K562 (cell line): ENCODE data around the gene PDK1. TPM values are rescaled to one million over a fixed set of nuclear protein-coding genes. Genes with fewer than 3 reads are reported as not detected.

Source experiments
- ATAC-seq: fragments of 200-7000 bp; cut with Tn5 transposase; 3 replicates; pipeline ENCODE4 v1.9.1; 2020; ENCODE audit warnings: moderate library complexity
- BruUV-seq: library from RNA; stranded (reverse); fragments of 400-500 nt; replicated peaks from 2 replicates; lab custom pipeline; 2021; lab: Mats Ljungman, UMichigan
- CTCF ChIA-PET: fragments of 300-600 bp; formaldehyde crosslinking; extraction: SDS; loops from one replicate; lab custom pipeline; 2021; ENCODE audit warnings: low intra/inter-chr PET ratio; lab: Yijun Ruan, JAX
- POLR2A ChIA-PET: fragments of 300-600, 350-650 bp; sonication (Branson Sonifier 250); formaldehyde crosslinking; extraction: SDS; loops from one replicate; lab custom pipeline; 2021; ENCODE audit warnings: antibody characterized with exemption, inconsistent platforms; lab: Yijun Ruan, JAX
- DNase-seq, 4 experiments: peaks; one replicate each; pipeline versions ENCODE4 v3.0.0 to v3.0.0-alpha.2; 2011 to 2018; ENCODE audit warnings: low spot score in 3 of 4, mixed read lengths in 3 of 4; ENCODE audit errors: extremely low read depth in 1 of 4
- FAIRE-seq: peaks from 2 replicates; lab custom pipeline; 2011; peaks lifted over from hg19 to GRCh38; lab: Jason Lieb, UNC
- H2AFZ ChIP-seq: 2 replicates; pipeline ENCODE4 v1.6.0; 2011; ENCODE audit warnings: low read depth, low read length, control low read depth, inconsistent platforms
- H3K27ac ChIP-seq: fragments of 200-600 bp; 3 replicates; pipeline ENCODE4 v1.8.0; 2011; ENCODE audit warnings: low read depth, mild to moderate bottlenecking, control low read depth, inconsistent platforms, low read length, moderate library complexity, mixed read lengths; ENCODE audit errors: extremely low read depth
- H3K27me3 ChIP-seq, 2 experiments: fragments of 300-600 bp in 1 of 2; 2 replicates in 1 of 2; 3 replicates in 1 of 2; pipeline versions ENCODE4 v1.6.0 to v1.8.0; 2011; ENCODE audit warnings: inconsistent platforms in 2 of 2, low read length in 2 of 2, mild to moderate bottlenecking in 1 of 2, mixed read lengths in 1 of 2, moderate library complexity in 1 of 2; ENCODE audit not compliant: control insufficient read depth in 2 of 2, insufficient read depth in 2 of 2
- H3K36me3 ChIP-seq: fragments of 300-600 bp; 3 replicates; pipeline ENCODE4 v1.8.0; 2011; ENCODE audit warnings: mild to moderate bottlenecking, low read length, inconsistent platforms; ENCODE audit not compliant: control insufficient read depth, insufficient read depth
- H3K4me1 ChIP-seq, 2 experiments: fragments of 200-600 bp in 1 of 2; replicated peaks in 1 of 2; 2 replicates in 1 of 2; 3 replicates in 1 of 2; pipeline versions ENCODE4 v1.5.1 to v1.8.0; 2011; ENCODE audit warnings: inconsistent platforms in 2 of 2, low read length in 2 of 2, mild to moderate bottlenecking in 1 of 2, mixed read lengths in 1 of 2, moderate library complexity in 1 of 2; ENCODE audit not compliant: control insufficient read depth in 2 of 2, insufficient read depth in 2 of 2
- H3K4me2 ChIP-seq: 2 replicates; pipeline ENCODE4 v1.6.1; 2011; ENCODE audit warnings: low read length, control low read depth, inconsistent platforms, mixed read lengths; ENCODE audit not compliant: insufficient read depth
- H3K4me3 ChIP-seq: fragments of 200-600 bp; sonication (generic), shearing (Covaris generic); 2 replicates; pipeline ENCODE4 v1.5.1; 2016; ENCODE audit warnings: control low read depth, inconsistent platforms
- H3K79me2 ChIP-seq: fragments of 200-600 bp; 3 replicates; pipeline ENCODE4 v1.8.0; 2011; ENCODE audit warnings: low read length, inconsistent platforms; ENCODE audit not compliant: control insufficient read depth, insufficient read depth
- H3K9ac ChIP-seq, 2 experiments: 2 replicates each; pipeline versions ENCODE4 v1.6.0 to v1.6.1; 2011; ENCODE audit warnings: low read depth in 2 of 2, low read length in 2 of 2, control low read depth in 1 of 2, inconsistent platforms in 1 of 2, mild to moderate bottlenecking in 1 of 2, mixed read lengths in 1 of 2; ENCODE audit not compliant: insufficient read depth in 1 of 2
- H3K9me1 ChIP-seq: one replicate; pipeline ENCODE4 v1.6.0; 2011; ENCODE audit warnings: inconsistent platforms, mild to moderate bottlenecking, low read length, moderate library complexity; ENCODE audit not compliant: control insufficient read depth, insufficient read depth
- H3K9me3 ChIP-seq: replicated peaks from 2 replicates; pipeline ENCODE4 v1.5.1; 2011; ENCODE audit warnings: low read depth, low read length, inconsistent platforms; ENCODE audit not compliant: control insufficient read depth, insufficient read depth
- H4K20me1 ChIP-seq: replicated peaks from 2 replicates; pipeline ENCODE4 v1.6.1; 2011; ENCODE audit warnings: low read length, inconsistent platforms, mixed read lengths; ENCODE audit not compliant: control insufficient read depth, insufficient read depth
- MNT ChIP-seq, 2 experiments: fragments of 450-650 bp; conservative IDR thresholded peaks; 2 replicates each; pipeline ENCODE4 v1.6.1; 2017; ENCODE audit warnings: mild to moderate bottlenecking in 2 of 2, moderate library complexity in 2 of 2
- NEUROD1 ChIP-seq: fragments of 150-350 bp; IDR thresholded peaks from 2 replicates; pipeline ENCODE4 v1.6.1; 2014; ENCODE audit warnings: borderline replicate concordance, low read length, low read depth; ENCODE audit not compliant: partially characterized antibody
- PHB2 ChIP-seq: fragments of 450-650 bp; IDR thresholded peaks from 2 replicates; pipeline ENCODE4 v1.6.1; 2017; ENCODE audit warnings: low read depth
- POLR3G ChIP-seq: IDR thresholded peaks from 2 replicates; pipeline ENCODE4 v1.6.1; 2011; ENCODE audit not compliant: insufficient read length, insufficient replicate concordance; ENCODE audit errors: extremely low read depth
- ZNF280A ChIP-seq: fragments of 450-650 bp; IDR thresholded peaks from 2 replicates; pipeline ENCODE4 v1.6.1; 2018; ENCODE audit warnings: mild to moderate bottlenecking, low read depth; ENCODE audit not compliant: partially characterized antibody
- ZNF407 ChIP-seq: fragments of 450-650 bp; IDR thresholded peaks from 2 replicates; pipeline ENCODE4 v1.6.1; 2016; ENCODE audit warnings: low read depth
- WGBS: fragments of 100-300 bp; shearing (Covaris generic); methylation state at CpG from one replicate; pipeline ENCODE4 v1.1.6; 2016; ENCODE audit warnings: low coverage, mixed read lengths; ENCODE audit not compliant: insufficient coverage; ENCODE audit errors: missing lambda C conversion rate; 5-methylcytosine and 5-hydroxymethylcytosine counted together
- in situ Hi-C: fragments of 300-500 bp; cut with MboI; formaldehyde crosslinking; loops from 4 replicates; pipeline ENCODE4 v1.15.0; 2018; ENCODE audit warnings: inconsistent platforms, mixed read lengths
- intact Hi-C: fragments of 100-400 bp; cut with micrococcal nuclease; formaldehyde crosslinking; loops from 2 replicates; pipeline ENCODE4 v1.14.2; 2022
- polyA plus RNA-seq, 8 experiments: library from polyadenylated mRNA; depleted of rRNA in 4 of 8; stranded (reverse) in 5 of 8; unstranded in 3 of 8; fragments of >200 nt; fragmentation: Nextera tagmentation in 2 of 8; fragmentation: Illumina TruSeq in 1 of 8; extraction: Ambion mirVana in 2 of 8; extraction: Trizol in 1 of 8; gene quantifications; 2 replicates each; pipeline versions ENCODE4 v1.2.1 to v1.2.3, GENCODE V29; 2011 to 2014; ENCODE audit warnings: inconsistent platforms in 1 of 8, missing spikeins in 1 of 8
- total RNA-seq, 7 experiments: library from RNA; depleted of rRNA in 6 of 7; stranded (reverse); fragments of >200 nt in 6 of 7; fragmentation: Illumina TruSeq in 2 of 7; extraction: Trizol in 2 of 7; gene quantifications; 2 replicates each; pipeline versions ENCODE4 v1.2.1 to v1.2.3, GENCODE V29; 2011 to 2021; ENCODE audit warnings: low replicate concordance in 1 of 7

PDK1 gene
- total and polyA plus RNA-seq, 9 of the 15 experiments (the other 6 are each of a cell fraction or from before 2014, with no cell fraction given) = 3.5 to 176 (median 13.9) TPM

- no peaks in the 10 kb centered on the region for H4K20me1 ChIP-seq
- no peak overlapping the region for H3K9ac ChIP-seq
- no peak overlapping the region for H3K4me2 ChIP-seq
- BruUV-seq = no TSS peak
- no peaks in the 10 kb centered on the region for H3K4me1 ChIP-seq
- DNase-seq = no peak
- FAIRE-seq = no peak
- no peaks in the 10 kb centered on the region for H3K9me1 ChIP-seq
- intact Hi-C loops = no loop called here
- ATAC-seq = no peak
- no peak overlapping the region for H3K4me3 ChIP-seq
- peaks cover 48% of the 10 kb centered on the region for H3K79me2 ChIP-seq
- no peaks in the 10 kb centered on the region for H3K27me3 ChIP-seq
- peaks cover 56% of the 10 kb centered on the region for H3K36me3 ChIP-seq
- in situ Hi-C loops = no loop called here
- ChIA-PET CTCF (no interaction called here), POLR2A (no interaction called here)
- peaks cover 27% of the 10 kb centered on the region for H3K9me3 ChIP-seq
- H3K27ac ChIP-seq = no peak overlapping the region
- no peak overlapping the region for H2AFZ ChIP-seq
- 59% methylated on average over 1 of the region's 1 CpG for WGBS
- TF ChIP-seq POLR3G (no peak), ZNF407 (no peak), ZNF280A (peak; percentile 75), PHB2 (no peak), NEUROD1 (no peak), MNT (conservative IDR thresholded peaks at IDR 0.05) (no peak)
Measured at GRCh38 chr2:172574965-172575364, 19.1 kb downstream of the PDK1 start.
